Mammary epithelial cell (primary cell): ENCODE measurements around the gene VAV1.

ENCODE experiments used
- CTCF ChIP-seq, 2 donors: IDR thresholded peaks in 1 of 2; conservative IDR thresholded peaks in 1 of 2; 2 replicates each; pipeline ENCODE4 v1.5.1; 2011 to 2012; ENCODE audit warnings: inconsistent platforms in 2 of 2, low read length in 2 of 2, mild to moderate bottlenecking in 2 of 2, control low read depth in 1 of 2, low read depth in 1 of 2; ENCODE audit not compliant: insufficient read depth in 1 of 2; ENCODE audit errors: extremely low read depth in 1 of 2
- EZH2 ChIP-seq: IDR thresholded peaks from 2 replicates; pipeline ENCODE4 v1.6.1; 2012; ENCODE audit warnings: low read length, inconsistent platforms, borderline replicate concordance

DNA sequence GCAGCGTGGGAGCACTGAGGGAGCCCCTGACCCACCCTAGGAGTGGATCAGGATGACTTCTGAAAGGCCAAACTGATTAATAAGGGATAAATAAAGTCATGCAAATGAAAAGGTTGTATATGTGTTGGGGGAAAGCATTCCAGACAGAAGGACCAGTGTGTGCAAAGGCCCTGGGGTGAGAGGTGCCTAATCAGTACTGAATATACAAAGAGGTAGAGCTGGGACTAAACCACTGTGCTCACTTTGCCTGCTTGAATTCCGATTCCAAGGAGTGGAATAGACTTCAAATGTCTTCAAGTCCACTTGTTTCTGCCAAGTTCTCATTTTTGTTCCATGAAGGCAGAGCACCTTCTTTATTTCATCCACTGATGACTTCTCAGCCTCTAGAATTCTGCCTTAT, 82.2 kb downstream of the VAV1 start:
- TF ChIP-seq CTCF (conservative IDR thresholded peaks at IDR 0.05 in 1 of 2, IDR thresholded peaks at IDR 0.05 in 1 of 2; ENCODE audit: extremely low read depth in 1 of 2, insufficient read depth in 1 of 2, low read depth in 1 of 2, low read length in 2 of 2) (no peak), EZH2 (no peak)
